Naive B cell (primary cell): ENCODE data around the gene RBMS3. TPM values are rescaled to one million over a fixed set of nuclear protein-coding genes. Genes with fewer than 3 reads are reported as not detected.
"Not testable (repeated sequence)": the region's sequence is repeated elsewhere in the genome, so short reads cannot be mapped to it uniquely, and the experiment has no call there.

ENCODE experiments used
- ATAC-seq, 2 donors: fragments of 150-1000 bp; cut with Tn5 transposase; 2 replicates each; pipeline ENCODE4 v1.10.0; 2021; ENCODE audit warnings: low read depth in 2 of 2, mild to moderate bottlenecking in 2 of 2, moderate library complexity in 2 of 2
- DNase-seq: peaks from one replicate; pipeline ENCODE4 v3.0.0; 2022
- H3K27ac Mint-ChIP-seq, 6 donors: one replicate each; pipeline ENCODE4 v1.8.0; 2020 to 2022; ENCODE audit warnings: mild to moderate bottlenecking in 6 of 6, mixed read lengths in 6 of 6, moderate library complexity in 5 of 6, inconsistent platforms in 2 of 6
- H3K27me3 Mint-ChIP-seq, 3 donors: one replicate each; pipeline ENCODE4 v1.8.0; 2021 to 2022; ENCODE audit warnings: mixed read lengths in 3 of 3, mild to moderate bottlenecking in 1 of 3
- H3K36me3 Mint-ChIP-seq, 2 donors: one replicate each; pipeline ENCODE4 v1.8.0; 2020 to 2022; ENCODE audit warnings: mixed read lengths in 2 of 2, inconsistent platforms in 1 of 2, mild to moderate bottlenecking in 1 of 2
- H3K4me1 Mint-ChIP-seq, 3 donors: one replicate each; pipeline ENCODE4 v1.8.0; 2020 to 2022; ENCODE audit warnings: mixed read lengths in 3 of 3, inconsistent platforms in 1 of 3, mild to moderate bottlenecking in 1 of 3, moderate library complexity in 1 of 3
- H3K4me3 Mint-ChIP-seq, 8 donors: one replicate each; pipeline ENCODE4 v1.8.0; 2020 to 2022; ENCODE audit warnings: mild to moderate bottlenecking in 8 of 8, mixed read lengths in 8 of 8, moderate library complexity in 8 of 8, inconsistent platforms in 2 of 8
- H3K9me3 Mint-ChIP-seq, 7 donors: one replicate each; pipeline ENCODE4 v1.8.0; 2020 to 2022; ENCODE audit warnings: mixed read lengths in 7 of 7, mild to moderate bottlenecking in 5 of 7, inconsistent platforms in 2 of 7, moderate library complexity in 1 of 7
- polyA plus RNA-seq, 6 donors: library from polyadenylated mRNA; unstranded; fragments of 300-500 nt; fragmentation: Illumina TruSeq; gene quantifications; one replicate each; pipeline ENCODE4 v1.2.3, GENCODE V29; 2021; ENCODE audit warnings: low read depth in 6 of 6

RBMS3 gene
- polyA plus RNA-seq, 6 donors from 2014 or later = 0.12 to 1.3 (median 0.45) TPM; not detected in 3

GRCh38 chr3:29466442-29466841 is 185.6 kb downstream of the RBMS3 start:
- H3K9me3 Mint-ChIP-seq = no peaks in the 10 kb centered on the region
- H3K27ac Mint-ChIP-seq = no peak overlapping the region
- DNase-seq (no peak), ATAC-seq (no peak)
- no peaks in the 10 kb centered on the region for H3K36me3 Mint-ChIP-seq
- no peaks in the 10 kb centered on the region for H3K27me3 Mint-ChIP-seq
- H3K4me1 Mint-ChIP-seq = no peaks in the 10 kb centered on the region
- H3K4me3 Mint-ChIP-seq = no peak overlapping the region

- ATAC-seq = no peak
- Mint-ChIP-seq H3K4me3 (no peak overlapping the region), H3K4me1 (no peaks in the 10 kb centered on the region), H3K27me3 (no peaks in the 10 kb centered on the region), H3K27ac (no peak overlapping the region), H3K9me3 (peaks cover 0 to 5% (median 0%) of the 10 kb centered on the region in 7 donors), H3K36me3 (no peaks in the 10 kb centered on the region)
- DNase-seq = no peak
These were observed 187.3 kb downstream of the RBMS3 start for GRCh38 chr3:29468187-29468586.

- not testable (repeated sequence) for H3K4me1 Mint-ChIP-seq
These were observed 192.8 kb downstream of the RBMS3 start for GRCh38 chr3:29473481-29474170.

GRCh38 chr3:29475305-29475840 is 194.5 kb downstream of the RBMS3 start:
- ATAC-seq (no peak), DNase-seq (no peak)
- Mint-ChIP-seq H3K27ac (no peak overlapping the region), H3K4me1 (no peaks in the 10 kb centered on the region), H3K27me3 (no peaks in the 10 kb centered on the region), H3K4me3 (no peak overlapping the region), H3K36me3 (no peaks in the 10 kb centered on the region), H3K9me3 (peaks cover 0 to 5% (median 0%) of the 10 kb centered on the region in 7 donors)

More at GRCh38 chr3:29473481-29474170, 192.8 kb downstream of the RBMS3 start:
- H3K9me3 Mint-ChIP-seq, H3K36me3 Mint-ChIP-seq, ATAC-seq, H3K27me3 Mint-ChIP-seq, H3K4me3 Mint-ChIP-seq, DNase-seq: not testable (repeated sequence)
- H3K27ac Mint-ChIP-seq = peak overlapping the region in 1 of 6 donors; percentile 56

- Mint-ChIP-seq H3K36me3 (no peaks in the 10 kb centered on the region), H3K27ac (no peak overlapping the region), H3K4me3 (no peak overlapping the region), H3K27me3 (no peaks in the 10 kb centered on the region), H3K4me1 (no peaks in the 10 kb centered on the region), H3K9me3 (peaks cover 0 to 5% (median 0%) of the 10 kb centered on the region in 7 donors)
- ATAC-seq (no peak), DNase-seq (no peak)
These were observed 195.0 kb downstream of the RBMS3 start for GRCh38 chr3:29475854-29476253.

- DNase-seq (no peak), ATAC-seq (no peak)
- Mint-ChIP-seq H3K9me3 (no peaks in the 10 kb centered on the region), H3K27ac (no peak overlapping the region), H3K4me1 (no peaks in the 10 kb centered on the region), H3K36me3 (no peaks in the 10 kb centered on the region), H3K4me3 (no peak overlapping the region), H3K27me3 (no peaks in the 10 kb centered on the region)
These were observed 197.7 kb downstream of the RBMS3 start for GRCh38 chr3:29478611-29479010.

- no peak for ATAC-seq
- Mint-ChIP-seq H3K36me3 (no peaks in the 10 kb centered on the region), H3K9me3 (no peaks in the 10 kb centered on the region), H3K4me1 (no peaks in the 10 kb centered on the region), H3K4me3 (no peak overlapping the region), H3K27ac (no peak overlapping the region), H3K27me3 (no peaks in the 10 kb centered on the region)
- DNase-seq = no peak
These were observed 200.4 kb downstream of the RBMS3 start for GRCh38 chr3:29481249-29481648.

- Mint-ChIP-seq H3K4me1 (no peaks in the 10 kb centered on the region), H3K36me3 (no peaks in the 10 kb centered on the region), H3K27me3 (no peaks in the 10 kb centered on the region), H3K4me3 (no peak overlapping the region), H3K9me3 (no peaks in the 10 kb centered on the region), H3K27ac (no peak overlapping the region)
- no peak for DNase-seq
- ATAC-seq = no peak
These were observed 201.3 kb downstream of the RBMS3 start for GRCh38 chr3:29481969-29482767.

GRCh38 chr3:29484633-29485032 is 203.8 kb downstream of the RBMS3 start:
- Mint-ChIP-seq H3K4me1 (no peaks in the 10 kb centered on the region), H3K9me3 (no peaks in the 10 kb centered on the region), H3K27me3 (no peaks in the 10 kb centered on the region), H3K27ac (no peak overlapping the region), H3K4me3 (no peak overlapping the region), H3K36me3 (no peaks in the 10 kb centered on the region)
- no peak for ATAC-seq
- DNase-seq = no peak

GRCh38 chr3:29486096-29486495 is 205.2 kb downstream of the RBMS3 start:
- Mint-ChIP-seq H3K4me3 (no peak overlapping the region), H3K27me3 (no peaks in the 10 kb centered on the region), H3K36me3 (no peaks in the 10 kb centered on the region), H3K9me3 (peaks cover 0 to 4% (median 0%) of the 10 kb centered on the region in 7 donors), H3K27ac (no peak overlapping the region), H3K4me1 (no peaks in the 10 kb centered on the region)
- DNase-seq = no peak
- no peak for ATAC-seq

GRCh38 chr3:29486917-29487316 is 206.0 kb downstream of the RBMS3 start:
- Mint-ChIP-seq H3K4me3 (no peak overlapping the region), H3K36me3 (no peaks in the 10 kb centered on the region), H3K27me3 (no peaks in the 10 kb centered on the region)

GRCh38 chr3:29488922-29489321 is 208.1 kb downstream of the RBMS3 start:
- H3K27ac Mint-ChIP-seq = no peak overlapping the region
- H3K4me1 Mint-ChIP-seq = no peaks in the 10 kb centered on the region
- H3K36me3 Mint-ChIP-seq = no peaks in the 10 kb centered on the region
- no peaks in the 10 kb centered on the region for H3K27me3 Mint-ChIP-seq
- peaks cover 0 to 4% (median 0%) of the 10 kb centered on the region in 7 donors for H3K9me3 Mint-ChIP-seq
- no peak for ATAC-seq
- DNase-seq = no peak
- H3K4me3 Mint-ChIP-seq = no peak overlapping the region

More at GRCh38 chr3:29486917-29487316, 206.0 kb downstream of the RBMS3 start:
- Mint-ChIP-seq H3K9me3 (peaks cover 0 to 4% (median 0%) of the 10 kb centered on the region in 7 donors), H3K4me1 (no peaks in the 10 kb centered on the region), H3K27ac (no peak overlapping the region)
- ATAC-seq (no peak), DNase-seq (no peak)

- DNase-seq = no peak
- Mint-ChIP-seq H3K9me3 (peaks cover 0 to 4% (median 0%) of the 10 kb centered on the region in 7 donors), H3K27me3 (no peaks in the 10 kb centered on the region), H3K4me1 (no peaks in the 10 kb centered on the region), H3K4me3 (no peak overlapping the region), H3K27ac (no peak overlapping the region), H3K36me3 (no peaks in the 10 kb centered on the region)
- no peak for ATAC-seq
These were observed 212.2 kb downstream of the RBMS3 start for GRCh38 chr3:29493109-29493508.
